Astrocyte (in vitro differentiated cells and primary cell): ENCODE data around the gene PDE1A.

Experiments
- EZH2 ChIP-seq: IDR thresholded peaks from 2 replicates; pipeline ENCODE4 v1.6.1; 2012; ENCODE audit warnings: mild to moderate bottlenecking, low read length, inconsistent platforms; ENCODE audit not compliant: insufficient read depth
- TF ChIP-seq, protein P1 (sequence below): IDR thresholded peaks from 2 replicates; pipeline ENCODE4 v1.5.1; 2011; ENCODE audit warnings: low read depth, mild to moderate bottlenecking, inconsistent platforms, low read length, moderate library complexity; ENCODE audit not compliant: insufficient read depth

DNA sequence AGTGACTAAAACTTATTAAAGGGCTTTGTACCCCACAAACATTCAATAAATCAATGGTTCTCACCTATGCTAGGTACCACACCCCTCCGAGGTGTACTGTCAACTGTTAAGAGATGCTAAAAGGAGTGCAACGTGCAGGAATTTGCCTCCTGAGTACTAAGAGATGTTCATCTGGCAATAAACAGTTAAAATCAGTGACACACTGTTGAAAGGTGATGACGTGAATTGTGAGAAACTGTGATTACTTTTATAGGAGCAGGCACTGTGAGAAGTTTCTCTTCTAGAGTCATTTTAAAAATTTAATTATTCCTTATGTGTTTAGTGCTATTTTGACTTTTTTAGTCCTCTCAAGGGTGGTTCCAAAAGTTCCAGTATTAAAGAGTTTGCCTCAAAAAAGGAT, 61.0 kb downstream of the PDE1A start:
- TF ChIP-seq EZH2 = no peak
- TF ChIP-seq, protein P1, sequence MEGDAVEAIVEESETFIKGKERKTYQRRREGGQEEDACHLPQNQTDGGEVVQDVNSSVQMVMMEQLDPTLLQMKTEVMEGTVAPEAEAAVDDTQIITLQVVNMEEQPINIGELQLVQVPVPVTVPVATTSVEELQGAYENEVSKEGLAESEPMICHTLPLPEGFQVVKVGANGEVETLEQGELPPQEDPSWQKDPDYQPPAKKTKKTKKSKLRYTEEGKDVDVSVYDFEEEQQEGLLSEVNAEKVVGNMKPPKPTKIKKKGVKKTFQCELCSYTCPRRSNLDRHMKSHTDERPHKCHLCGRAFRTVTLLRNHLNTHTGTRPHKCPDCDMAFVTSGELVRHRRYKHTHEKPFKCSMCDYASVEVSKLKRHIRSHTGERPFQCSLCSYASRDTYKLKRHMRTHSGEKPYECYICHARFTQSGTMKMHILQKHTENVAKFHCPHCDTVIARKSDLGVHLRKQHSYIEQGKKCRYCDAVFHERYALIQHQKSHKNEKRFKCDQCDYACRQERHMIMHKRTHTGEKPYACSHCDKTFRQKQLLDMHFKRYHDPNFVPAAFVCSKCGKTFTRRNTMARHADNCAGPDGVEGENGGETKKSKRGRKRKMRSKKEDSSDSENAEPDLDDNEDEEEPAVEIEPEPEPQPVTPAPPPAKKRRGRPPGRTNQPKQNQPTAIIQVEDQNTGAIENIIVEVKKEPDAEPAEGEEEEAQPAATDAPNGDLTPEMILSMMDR = no peak
